Esophagus muscularis mucosa (tissue), 4 donors: ENCODE results near the gene ESF1. TPM values are rescaled to one million over a fixed set of nuclear protein-coding genes. Genes with fewer than 3 reads are reported as not detected.

ENCODE experiments used
- DNase-seq: peaks from one replicate; pipeline ENCODE4 v3.0.0-alpha.2; 2017; ENCODE audit errors: extremely low spot score
- H3K27ac ChIP-seq, 4 donors: fragments of 200-600 bp; sonication (generic); replicated peaks in 1 of 4; 1 replicate in 3 of 4; 2 replicates in 1 of 4; pipeline ENCODE4 v1.5.1; 2016 to 2019; ENCODE audit warnings: mild to moderate bottlenecking in 1 of 4
- H3K27me3 ChIP-seq, 4 donors: fragments of 200-600 bp; sonication (generic); one replicate each; pipeline versions ENCODE4 v1.5.1 to v1.6.0; 2016 to 2019
- H3K36me3 ChIP-seq, 4 donors: fragments of 200-600 bp; sonication (generic); one replicate each; pipeline ENCODE4 v1.5.1; 2016 to 2019
- H3K4me1 ChIP-seq, 4 donors: fragments of 200-600 bp; sonication (generic); one replicate each; pipeline ENCODE4 v1.5.1; 2016 to 2019
- H3K4me3 ChIP-seq, 4 donors: fragments of 200-600 bp; sonication (generic); 1 replicate in 2 of 4; 2 replicates in 2 of 4; pipeline ENCODE4 v1.5.1; 2016 to 2019; ENCODE audit warnings: mild to moderate bottlenecking in 4 of 4, moderate library complexity in 1 of 4
- H3K9me3 ChIP-seq, 4 donors: fragments of 200-600 bp; sonication (generic); 1 replicate in 3 of 4; 2 replicates in 1 of 4; pipeline ENCODE4 v1.5.1; 2016 to 2019
- CTCF ChIP-seq, 3 experiments: fragments of 200-600 bp in 2 of 3; fragments of 450-650 bp in 1 of 3; sonication (generic) in 2 of 3; IDR thresholded peaks; one replicate each; pipeline ENCODE4 v1.5.1; 2017 to 2019; ENCODE audit warnings: antibody characterized with exemption in 3 of 3, mild to moderate bottlenecking in 2 of 3, moderate library complexity in 1 of 3
- EP300 ChIP-seq: sonication (generic); formaldehyde crosslinking; IDR thresholded peaks from one replicate; pipeline ENCODE4 v1.6.1; 2017; ENCODE audit warnings: antibody characterized with exemption
- POLR2A ChIP-seq: fragments of 450-650 bp; IDR thresholded peaks from one replicate; pipeline ENCODE4 v1.6.1; 2017; ENCODE audit warnings: antibody characterized with exemption, moderate library complexity, mild to moderate bottlenecking, low read depth
- POLR2AphosphoS5 ChIP-seq, 2 donors: sonication (generic); formaldehyde crosslinking; IDR thresholded peaks; one replicate each; pipeline ENCODE4 v1.6.1; 2017; ENCODE audit warnings: antibody characterized with exemption in 2 of 2
- WGBS: methylation state at CpG from one replicate; pipeline ENCODE4 v1.1.5; 2018; 5-methylcytosine and 5-hydroxymethylcytosine counted together
- intact Hi-C: fragments of 100-400 bp; cut with DNase I; formaldehyde crosslinking; loops from one replicate; pipeline ENCODE4 v1.15.1; 2023
- total RNA-seq, 4 donors: library from RNA; depleted of rRNA; stranded (reverse); fragments of >200 nt; gene quantifications; one replicate each; pipeline versions ENCODE4 v1.1.0 to v1.2.1, GENCODE V29; 2016

The ESF1 gene
- total RNA-seq, 4 donors from 2014 or later, result 9.0 to 16.2 (median 13.3) TPM

DNA sequence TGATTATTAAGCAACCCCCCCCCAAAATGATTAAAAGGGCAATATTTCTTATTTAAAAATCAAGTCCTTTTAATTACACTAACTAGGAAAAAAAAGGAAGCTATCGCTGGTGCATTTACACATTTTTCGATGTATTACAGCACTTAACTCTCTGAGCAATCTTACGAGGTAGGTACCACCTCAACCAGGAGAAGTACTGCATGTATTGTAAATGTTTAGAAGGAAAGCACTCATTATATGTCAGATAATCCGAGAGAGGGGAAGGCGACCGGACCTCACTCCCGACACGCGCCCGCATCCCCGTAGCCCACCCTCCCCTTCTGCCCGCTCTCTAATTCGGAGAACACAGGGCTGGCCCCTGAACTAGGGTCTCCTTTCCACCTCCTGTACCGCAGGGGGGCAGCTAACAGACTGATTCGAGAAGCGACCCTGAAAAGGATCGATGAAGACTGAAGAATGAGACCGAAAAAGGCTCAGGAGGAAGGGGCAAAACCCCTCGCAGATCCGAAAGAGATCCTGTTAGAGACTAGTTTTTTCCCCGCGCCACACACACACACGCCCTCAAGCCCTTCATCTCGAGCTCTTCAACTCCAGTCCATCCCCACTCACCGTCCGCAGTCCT is 337 bp downstream of the ESF1 start:
- H3K9me3 ChIP-seq, result no peaks in the 10 kb centered on the region
- TF ChIP-seq CTCF (IDR thresholded peaks at IDR 0.05), result no peak
- no peak for TF ChIP-seq EP300
- no peak for TF ChIP-seq POLR2AphosphoS5 (IDR thresholded peaks at IDR 0.05)
- TF ChIP-seq POLR2A, result no peak
- H3K27ac ChIP-seq, result peak overlapping the region; percentile 85 to 90 (median 88)
- H3K27me3 ChIP-seq, result no peaks in the 10 kb centered on the region
- intact Hi-C loops, result no loop called here
- peaks cover 7 to 52% (median 25%) of the 10 kb centered on the region in 4 donors for H3K36me3 ChIP-seq
- peaks cover 20 to 48% (median 41%) of the 10 kb centered on the region in 4 donors for H3K4me1 ChIP-seq
- peak overlapping the region; percentile 72 to 84 (median 78) for H3K4me3 ChIP-seq
- WGBS, result under 1% methylated on average over 26 of the region's 26 CpGs
- DNase-seq, result no peak

DNA sequence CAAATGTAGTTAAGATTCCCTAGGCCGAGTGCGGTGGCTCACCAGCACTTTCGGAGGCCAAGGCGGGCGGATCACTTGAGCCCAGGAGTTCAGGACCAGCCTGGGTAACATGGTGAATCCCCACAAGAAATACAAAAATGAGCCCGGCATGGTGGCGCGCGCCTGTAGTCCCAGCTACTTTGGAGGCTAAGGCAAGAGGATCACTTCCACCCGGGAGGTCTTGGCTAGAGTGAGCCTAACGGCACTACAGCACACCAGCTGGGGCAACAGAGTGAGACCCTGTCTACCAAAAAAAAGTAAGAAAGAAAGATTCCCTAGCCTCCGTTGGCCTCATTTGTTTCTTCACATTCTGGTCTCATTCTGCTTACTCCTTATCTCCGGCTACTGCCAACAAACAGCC is 1.2 kb downstream of the ESF1 start:
- peaks cover 7 to 49% (median 22%) of the 10 kb centered on the region in 4 donors for H3K36me3 ChIP-seq
- 95% methylated on average over 13 of the region's 13 CpGs for WGBS
- TF ChIP-seq POLR2AphosphoS5 (IDR thresholded peaks at IDR 0.05) (no peak), EP300 (no peak), POLR2A (no peak), CTCF (IDR thresholded peaks at IDR 0.05) (no peak)
- no peak overlapping the region for H3K27ac ChIP-seq
- peaks cover 20 to 48% (median 43%) of the 10 kb centered on the region in 4 donors for H3K4me1 ChIP-seq
- no peaks in the 10 kb centered on the region for H3K9me3 ChIP-seq
- peak overlapping the region in 3 of 4 donors; percentile 74 to 84 (median 81) for H3K4me3 ChIP-seq
- no peak for DNase-seq
- H3K27me3 ChIP-seq, result no peaks in the 10 kb centered on the region
- intact Hi-C loops, result no loop called here

DNA sequence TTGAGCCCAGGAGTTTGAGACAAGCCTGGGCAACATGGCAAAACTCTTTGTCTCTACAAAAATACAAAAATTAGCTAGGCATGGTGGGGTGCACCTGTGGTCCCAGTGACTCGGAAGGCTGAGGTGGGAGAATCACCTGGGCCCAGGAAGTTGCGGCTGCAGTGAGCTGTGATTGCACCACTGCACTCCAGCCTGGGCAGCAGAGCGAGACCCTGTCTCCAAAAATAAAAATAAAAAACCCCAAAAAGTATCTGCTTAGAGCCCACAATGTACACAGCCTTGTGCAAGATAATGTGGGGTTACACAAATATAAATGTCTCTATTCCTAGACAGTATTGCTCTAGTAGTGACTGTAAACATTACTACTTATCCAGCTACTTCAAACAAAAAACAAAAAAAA is 5.9 kb downstream of the ESF1 start:
- Histone ChIP-seq H3K4me1 (peaks cover 5 to 14% (median 10%) of the 10 kb centered on the region in 4 donors), H3K9me3 (no peaks in the 10 kb centered on the region), H3K27ac (no peak overlapping the region), H3K4me3 (no peak overlapping the region), H3K27me3 (no peaks in the 10 kb centered on the region), H3K36me3 (peaks cover 12 to 81% (median 52%) of the 10 kb centered on the region in 4 donors)
- 90% methylated on average over 3 of the region's 3 CpGs for WGBS
- no peak for TF ChIP-seq EP300
- TF ChIP-seq POLR2AphosphoS5 (IDR thresholded peaks at IDR 0.05), result no peak
- no peak for TF ChIP-seq POLR2A
- TF ChIP-seq CTCF (IDR thresholded peaks at IDR 0.05), result no peak
- DNase-seq, result no peak
- intact Hi-C loops, result loop anchor here (10.0 kb wide), 3 partner anchors 144 to 464 kb away; partner anchors contain the start of gene TASP1

DNA sequence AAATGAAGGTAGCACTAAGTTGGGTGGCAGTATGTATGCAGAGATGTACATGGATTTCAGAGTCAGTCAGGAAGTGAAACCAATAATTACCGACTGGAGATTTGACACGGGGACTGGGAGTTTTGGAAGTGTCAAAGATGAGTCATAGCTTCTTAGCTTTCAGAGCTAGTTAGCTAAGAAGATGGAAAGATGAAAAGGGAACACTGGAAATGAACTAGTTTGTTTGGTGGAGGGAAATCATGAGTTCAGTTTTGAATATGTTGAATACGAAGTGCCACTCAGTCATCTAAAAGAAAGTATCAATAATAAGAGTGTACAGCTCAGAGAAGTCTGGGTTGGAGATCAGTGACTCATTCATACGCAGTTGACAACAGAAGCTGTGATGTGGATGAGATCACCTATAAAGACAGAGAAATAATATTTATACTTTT is 7.5 kb downstream of the ESF1 start:
- no peak overlapping the region for H3K27ac ChIP-seq
- WGBS, result 55% methylated on average over 4 of the region's 4 CpGs
- H3K36me3 ChIP-seq, result peaks cover 12 to 90% (median 56%) of the 10 kb centered on the region in 4 donors
- no peak for TF ChIP-seq POLR2AphosphoS5 (IDR thresholded peaks at IDR 0.05)
- no peak for TF ChIP-seq EP300
- no peak for TF ChIP-seq POLR2A
- no peak for TF ChIP-seq CTCF (IDR thresholded peaks at IDR 0.05)
- no peak for DNase-seq
- H3K4me1 ChIP-seq, result peaks cover 0 to 8% (median 4%) of the 10 kb centered on the region in 4 donors
- no peaks in the 10 kb centered on the region for H3K27me3 ChIP-seq
- intact Hi-C loops, result loop anchor here (10.0 kb wide), 3 partner anchors 142 to 462 kb away; partner anchors contain the start of gene TASP1
- H3K9me3 ChIP-seq, result no peaks in the 10 kb centered on the region
- no peak overlapping the region for H3K4me3 ChIP-seq
